MCF 10A (cell line): ENCODE measurements around the gene POGLUT3. TPM values are rescaled to one million over a fixed set of nuclear protein-coding genes. Genes with fewer than 3 reads are reported as not detected.

Experiments used
- BruUV-seq: library from RNA; stranded (reverse); fragments of 400-500 nt; replicated peaks from 2 replicates; lab custom pipeline; 2021; lab: Mats Ljungman, UMichigan
- CTCF ChIA-PET: fragments of 300-600 bp; sonication (Branson Sonifier 250); formaldehyde crosslinking; extraction: SDS; loops from one replicate; lab custom pipeline; 2021; ENCODE audit warnings: antibody characterized with exemption, inconsistent platforms; lab: Yijun Ruan, JAX
- POLR2A ChIA-PET: fragments of 300-600, 350-650 bp; sonication (Branson Sonifier 250); formaldehyde crosslinking; extraction: SDS; loops from one replicate; lab custom pipeline; 2020; ENCODE audit warnings: antibody characterized with exemption, inconsistent platforms; lab: Yijun Ruan, JAX
- DNase-seq: peaks from one replicate; pipeline ENCODE4 v3.0.0-alpha.2; 2018; ENCODE audit not compliant: unreplicated experiment
- H3K27ac Mint-ChIP-seq: one replicate; pipeline ENCODE4 v1.8.0; 2022; ENCODE audit warnings: mild to moderate bottlenecking, low read depth, mixed read lengths; ENCODE audit not compliant: unreplicated experiment
- H3K27me3 Mint-ChIP-seq: one replicate; pipeline ENCODE4 v1.8.0; 2022; ENCODE audit warnings: mixed read lengths; ENCODE audit not compliant: insufficient read depth, unreplicated experiment
- H3K36me3 Mint-ChIP-seq: one replicate; pipeline ENCODE4 v1.8.0; 2022; ENCODE audit warnings: mild to moderate bottlenecking, moderate library complexity, mixed read lengths; ENCODE audit not compliant: insufficient read depth, unreplicated experiment
- H3K4me1 Mint-ChIP-seq: one replicate; pipeline ENCODE4 v1.8.0; 2022; ENCODE audit warnings: mixed read lengths; ENCODE audit not compliant: insufficient read depth, unreplicated experiment
- H3K4me3 Mint-ChIP-seq: one replicate; pipeline ENCODE4 v1.8.0; 2022; ENCODE audit warnings: mild to moderate bottlenecking, moderate library complexity, mixed read lengths; ENCODE audit not compliant: unreplicated experiment
- H3K9me3 Mint-ChIP-seq: one replicate; pipeline ENCODE4 v1.8.0; 2022; ENCODE audit warnings: mixed read lengths; ENCODE audit not compliant: unreplicated experiment
- intact Hi-C: fragments of 100-400 bp; cut with micrococcal nuclease; formaldehyde crosslinking; loops from 2 replicates; pipeline ENCODE4 v1.14.1; 2022
- total RNA-seq: library from RNA; stranded (reverse); gene quantifications from 2 replicates; pipeline ENCODE4 v1.2.3, GENCODE V29; 2022
- TF ChIP-seq, protein P1 (sequence below): fragments of 200-600 bp; IDR thresholded peaks from one replicate; pipeline ENCODE4 v1.8.0; 2022; ENCODE audit warnings: antibody characterized with exemption, mild to moderate bottlenecking; ENCODE audit not compliant: unreplicated experiment

The POGLUT3 gene
- total RNA-seq, 1 experiment from 2014 or later, result 1.1 TPM

DNA sequence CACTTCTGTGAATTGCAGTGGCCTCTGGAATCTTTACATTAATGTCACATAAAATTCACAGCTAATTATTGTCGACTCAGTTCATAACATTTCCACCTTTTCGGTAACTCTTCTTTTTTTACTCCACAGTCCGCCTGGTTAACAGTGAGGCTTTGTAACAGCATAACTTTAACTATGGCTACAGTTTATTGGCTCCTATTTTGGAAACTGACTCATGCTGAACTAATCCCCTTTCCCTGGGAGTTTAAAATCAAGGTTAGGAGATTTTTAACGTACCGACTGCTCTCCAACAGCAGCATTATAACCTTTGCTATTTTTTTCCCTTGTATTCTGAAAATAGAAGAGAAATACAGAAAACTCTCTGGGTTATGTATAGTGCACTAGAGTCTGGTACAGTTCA lies 3.2 kb upstream of the POGLUT3 start:
- ChIA-PET CTCF (no interaction called here), POLR2A (interaction anchor here (1.3 kb wide), 1 partner anchor 35 kb away, joined by 4 read pairs; no protein-coding TSS in a partner anchor)
- no peaks in the 10 kb centered on the region for H3K9me3 Mint-ChIP-seq
- TF ChIP-seq, protein P1, sequence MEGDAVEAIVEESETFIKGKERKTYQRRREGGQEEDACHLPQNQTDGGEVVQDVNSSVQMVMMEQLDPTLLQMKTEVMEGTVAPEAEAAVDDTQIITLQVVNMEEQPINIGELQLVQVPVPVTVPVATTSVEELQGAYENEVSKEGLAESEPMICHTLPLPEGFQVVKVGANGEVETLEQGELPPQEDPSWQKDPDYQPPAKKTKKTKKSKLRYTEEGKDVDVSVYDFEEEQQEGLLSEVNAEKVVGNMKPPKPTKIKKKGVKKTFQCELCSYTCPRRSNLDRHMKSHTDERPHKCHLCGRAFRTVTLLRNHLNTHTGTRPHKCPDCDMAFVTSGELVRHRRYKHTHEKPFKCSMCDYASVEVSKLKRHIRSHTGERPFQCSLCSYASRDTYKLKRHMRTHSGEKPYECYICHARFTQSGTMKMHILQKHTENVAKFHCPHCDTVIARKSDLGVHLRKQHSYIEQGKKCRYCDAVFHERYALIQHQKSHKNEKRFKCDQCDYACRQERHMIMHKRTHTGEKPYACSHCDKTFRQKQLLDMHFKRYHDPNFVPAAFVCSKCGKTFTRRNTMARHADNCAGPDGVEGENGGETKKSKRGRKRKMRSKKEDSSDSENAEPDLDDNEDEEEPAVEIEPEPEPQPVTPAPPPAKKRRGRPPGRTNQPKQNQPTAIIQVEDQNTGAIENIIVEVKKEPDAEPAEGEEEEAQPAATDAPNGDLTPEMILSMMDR, result no peak
- no peak overlapping the region for H3K27ac Mint-ChIP-seq
- H3K27me3 Mint-ChIP-seq, result no peaks in the 10 kb centered on the region
- no peak overlapping the region for H3K4me3 Mint-ChIP-seq
- H3K36me3 Mint-ChIP-seq, result no peaks in the 10 kb centered on the region
- intact Hi-C loops, result no loop called here
- DNase-seq, result no peak
- BruUV-seq, result no TSS peak
- peaks cover 6% of the 10 kb centered on the region for H3K4me1 Mint-ChIP-seq

DNA sequence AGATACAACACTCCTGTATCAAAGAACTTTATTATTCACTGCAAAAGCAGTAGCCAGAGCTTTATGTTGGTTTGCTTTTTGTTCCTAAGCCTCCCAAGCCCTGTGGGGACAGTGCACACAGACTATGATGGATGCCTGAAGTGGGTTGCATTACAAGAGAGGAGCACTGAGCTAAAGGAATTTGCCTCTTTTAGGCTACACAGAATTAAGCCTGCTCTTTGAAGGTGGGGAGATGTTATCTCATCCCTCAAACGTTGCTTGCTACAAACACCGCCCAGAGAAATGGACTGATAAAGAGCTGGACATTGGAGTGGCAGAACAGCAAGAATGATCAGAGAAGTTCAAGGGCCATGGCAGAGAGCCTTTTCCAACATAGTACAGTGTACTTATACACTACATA lies 2.5 kb upstream of the POGLUT3 start:
- intact Hi-C loops, result no loop called here
- TF ChIP-seq, protein P1, result no peak
- Mint-ChIP-seq H3K27me3 (no peaks in the 10 kb centered on the region), H3K9me3 (no peaks in the 10 kb centered on the region), H3K36me3 (no peaks in the 10 kb centered on the region), H3K27ac (no peak overlapping the region), H3K4me3 (no peak overlapping the region), H3K4me1 (peaks cover 6% of the 10 kb centered on the region)
- no TSS peak for BruUV-seq
- ChIA-PET POLR2A (interaction anchor here (1.3 kb wide), 1 partner anchor 34 kb away, joined by 4 read pairs; no protein-coding TSS in a partner anchor), CTCF (no interaction called here)
- no peak for DNase-seq

GRCh38 chr11:108500169-108500568 lies 2.0 kb upstream of the POGLUT3 start:
- DNase-seq, result no peak
- POLR2A ChIA-PET, result interaction anchor here (0.6 to 1.3 kb wide), 2 partner anchors 34 to 146 kb away, joined by 4 to 5 read pairs; no protein-coding TSS in a partner anchor
- Mint-ChIP-seq H3K36me3 (no peaks in the 10 kb centered on the region), H3K4me3 (no peak overlapping the region), H3K27ac (no peak overlapping the region), H3K27me3 (no peaks in the 10 kb centered on the region), H3K9me3 (no peaks in the 10 kb centered on the region), H3K4me1 (peaks cover 6% of the 10 kb centered on the region)
- no TSS peak for BruUV-seq
- CTCF ChIA-PET, result no interaction called here
- intact Hi-C loops, result no loop called here
- TF ChIP-seq, protein P1, result no peak

- Mint-ChIP-seq H3K4me1 (peaks cover 6% of the 10 kb centered on the region), H3K4me3 (peak overlapping the region; percentile 56), H3K36me3 (no peaks in the 10 kb centered on the region), H3K27ac (no peak overlapping the region), H3K9me3 (no peaks in the 10 kb centered on the region), H3K27me3 (no peaks in the 10 kb centered on the region)
- no peak for DNase-seq
- intact Hi-C loops, result no loop called here
- ChIA-PET POLR2A (no interaction called here), CTCF (no interaction called here)
- BruUV-seq, result no TSS peak
- TF ChIP-seq, protein P1, result no peak
Measured at GRCh38 chr11:108498816-108499408, 728 bp upstream of the POGLUT3 start.
